Stimulated activated CD8-positive, alpha-beta memory T cell treated with anti-CD3 and anti-CD28 coated beads, Interleukin-12 subunit alpha, Interleukin-12 subunit beta, amount 100 ng/mL, for 24 hours (primary cell): ENCODE results near the gene C12orf75.
"Not testable (repeated sequence)": the region's sequence is repeated elsewhere in the genome, so short reads cannot be mapped to it uniquely, and the experiment has no call there.

ENCODE experiments used
- DNase-seq: peaks from one replicate; pipeline ENCODE4 v3.0.0-alpha.2; 2020; ENCODE audit errors: extremely low read depth

Gene C12orf75

DNA sequence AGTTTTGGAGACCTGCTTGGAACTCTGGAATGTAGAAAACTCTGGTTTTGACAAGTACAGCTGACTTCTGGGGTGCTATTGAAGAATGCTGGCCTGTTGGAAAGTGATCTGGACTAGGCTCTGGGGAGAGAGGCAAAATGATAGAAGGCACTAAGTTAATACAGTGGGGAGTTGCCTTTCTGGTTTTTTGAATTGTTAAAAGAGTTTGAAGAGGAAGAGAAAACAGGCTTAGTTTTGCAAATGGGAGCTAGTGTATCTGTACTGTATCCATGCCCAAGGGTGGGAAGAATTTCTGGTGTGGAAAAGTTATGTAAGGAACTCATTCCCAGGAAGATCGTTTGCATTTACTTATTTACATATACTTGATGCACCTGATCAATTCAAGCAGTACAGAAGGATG is 43.8 kb downstream of the C12orf75 start:
- DNase-seq, result no peak

DNA sequence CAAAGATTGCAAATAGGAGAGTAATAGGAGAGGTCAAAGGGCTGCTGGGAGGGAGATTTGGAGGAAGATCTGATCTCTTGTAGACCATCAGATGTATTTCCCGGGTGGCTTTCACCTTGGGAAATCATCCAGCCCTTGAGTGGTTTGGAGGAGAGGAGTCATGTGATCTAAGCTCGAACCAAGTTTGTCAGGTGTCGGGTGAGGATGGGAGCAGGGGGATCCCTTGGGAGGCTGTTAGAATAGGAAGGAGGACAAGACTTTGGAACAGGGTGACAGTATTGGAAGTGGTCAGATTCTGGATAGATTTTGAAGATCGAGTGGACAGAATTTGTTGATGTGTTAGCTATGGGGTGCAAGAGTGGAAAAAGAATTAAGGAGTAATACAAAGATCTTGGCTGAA is 46.6 kb downstream of the C12orf75 start:
- no peak for DNase-seq

DNA sequence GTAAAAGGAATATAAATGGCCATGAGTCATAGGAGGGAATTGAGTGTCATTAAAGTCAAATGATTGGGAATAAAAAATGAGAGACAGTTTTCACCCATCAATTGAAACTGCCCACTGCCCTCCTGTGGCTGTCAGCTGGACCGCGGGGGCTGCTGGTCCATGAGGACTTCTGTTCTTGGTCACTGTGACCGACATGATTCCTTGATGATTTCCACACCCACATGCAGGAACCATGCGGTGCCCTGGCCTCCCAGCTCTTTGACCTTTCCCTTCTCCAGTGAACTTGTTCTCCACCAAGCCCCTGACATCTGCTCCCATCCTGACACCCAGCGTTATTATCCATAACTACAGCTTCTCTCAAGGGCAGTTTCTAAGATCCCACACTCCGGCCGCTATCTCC is 48.4 kb downstream of the C12orf75 start:
- no peak for DNase-seq

GRCh38 chr12:105382771-105383622 is 52.5 kb downstream of the C12orf75 start:
- no peak for DNase-seq

DNA sequence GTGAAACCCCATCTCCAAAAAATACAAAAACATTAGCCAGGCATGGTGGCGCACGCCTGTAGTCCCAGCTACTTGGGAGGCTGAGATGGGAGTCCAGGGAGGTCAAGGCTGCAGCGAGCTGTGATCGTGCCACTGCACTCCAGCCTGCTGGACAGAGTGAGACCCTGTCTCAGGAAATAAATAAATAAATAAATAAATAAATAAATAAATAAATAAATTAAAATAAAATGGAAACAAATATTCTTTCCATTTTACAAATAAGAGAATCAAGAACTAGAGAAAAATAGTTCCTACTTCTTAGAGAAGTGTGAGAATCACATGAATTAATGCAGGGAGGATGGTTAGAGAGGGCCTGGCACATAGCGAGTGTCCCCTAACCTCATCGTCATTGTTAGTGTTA is 53.7 kb downstream of the C12orf75 start:
- no peak for DNase-seq

GRCh38 chr12:105384916-105385535 is 54.5 kb downstream of the C12orf75 start:
- DNase-seq, result no peak

DNA sequence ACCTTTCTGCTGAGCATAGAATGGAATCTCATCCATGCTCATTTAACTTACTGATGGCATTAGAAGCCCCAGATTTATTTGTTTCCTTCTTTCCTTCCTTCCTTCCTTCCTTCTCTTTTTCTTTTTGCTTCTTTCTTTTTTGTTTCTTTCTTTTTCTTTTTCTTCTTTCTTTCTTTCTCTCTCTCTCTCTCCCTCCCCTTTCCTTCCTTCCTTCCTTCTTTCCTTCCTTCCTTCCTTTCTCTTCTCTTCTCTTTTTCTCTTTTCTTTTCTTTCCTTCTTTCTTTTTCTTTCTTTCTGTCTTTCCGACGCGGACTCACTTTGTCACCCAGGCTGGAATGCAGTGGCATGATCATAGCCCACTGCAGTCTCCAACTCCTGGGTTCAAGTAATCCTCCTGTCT is 55.9 kb downstream of the C12orf75 start:
- DNase-seq, result no peak

DNA sequence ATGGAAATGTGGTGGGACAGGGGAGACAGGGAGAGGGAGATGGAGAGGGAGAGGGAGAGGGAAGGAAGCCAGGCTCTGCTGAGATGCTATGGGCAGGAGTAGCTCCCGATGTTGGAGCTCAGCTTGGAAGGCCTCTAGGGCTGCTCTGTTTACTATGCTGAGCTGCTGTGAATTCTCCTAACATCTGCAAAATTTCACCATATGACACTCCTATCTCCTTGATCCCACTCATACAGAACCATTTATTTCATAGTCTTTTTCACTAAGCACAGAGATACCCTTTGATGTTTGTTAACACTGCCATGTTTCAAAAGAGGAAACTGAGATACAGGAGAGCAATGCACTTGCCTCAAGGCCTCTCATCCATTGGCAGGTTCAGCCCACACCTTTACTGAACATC is 60.7 kb downstream of the C12orf75 start:
- DNase-seq, result no peak

DNA sequence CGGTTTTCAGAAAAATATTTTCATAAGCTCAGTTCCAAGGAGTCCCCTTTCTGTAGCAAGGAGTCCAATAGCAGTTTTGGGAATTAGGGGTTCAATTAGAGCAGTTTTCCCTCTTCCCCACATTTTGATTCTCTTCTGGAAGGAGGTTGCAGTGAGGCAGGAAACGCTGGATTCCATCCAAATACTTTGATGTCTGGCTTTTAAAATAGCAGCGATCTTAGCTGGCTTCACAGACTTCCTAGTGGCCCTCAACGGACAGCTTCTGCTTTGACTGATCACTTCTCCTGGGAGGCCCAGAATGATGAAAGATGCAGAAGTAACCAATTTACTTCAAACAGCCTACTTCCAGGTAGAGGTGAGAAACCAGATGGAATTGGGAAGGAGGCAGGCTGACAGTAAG is 63.1 kb downstream of the C12orf75 start:
- no peak for DNase-seq

GRCh38 chr12:105396024-105396423 is 65.5 kb downstream of the C12orf75 start:
- DNase-seq, result no peak

- no peak for DNase-seq
These were observed 66.5 kb downstream of the C12orf75 start for GRCh38 chr12:105396983-105397382.

- no peak for DNase-seq
These were observed 68.4 kb downstream of the C12orf75 start for GRCh38 chr12:105398930-105399329.

- no peak for DNase-seq
These were observed 69.1 kb downstream of the C12orf75 start for GRCh38 chr12:105399428-105400081.

DNA sequence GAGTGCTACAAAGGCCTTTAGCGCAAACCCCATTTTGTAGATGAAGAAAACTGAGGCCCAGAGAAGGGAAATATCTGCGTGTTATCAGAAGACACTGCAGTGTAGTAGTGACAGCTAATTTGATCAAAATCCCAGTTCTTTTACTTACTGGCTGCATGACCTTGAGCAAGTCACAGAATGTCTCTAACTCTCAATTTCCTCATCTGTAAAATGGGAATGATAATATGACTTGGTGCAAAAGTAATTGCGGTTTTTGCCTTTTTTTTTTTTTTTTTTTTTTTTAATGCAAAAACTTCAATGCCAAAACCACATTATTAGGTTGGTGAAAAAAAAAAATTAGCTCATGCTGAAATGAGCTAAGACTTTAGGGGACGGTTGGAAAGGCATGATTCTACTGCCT is 69.7 kb downstream of the C12orf75 start:
- DNase-seq, result no peak

- no peak for DNase-seq
These were observed 70.7 kb downstream of the C12orf75 start for GRCh38 chr12:105401198-105401597.

- no peak for DNase-seq
These were observed 71.9 kb downstream of the C12orf75 start for GRCh38 chr12:105402366-105402765.

DNA sequence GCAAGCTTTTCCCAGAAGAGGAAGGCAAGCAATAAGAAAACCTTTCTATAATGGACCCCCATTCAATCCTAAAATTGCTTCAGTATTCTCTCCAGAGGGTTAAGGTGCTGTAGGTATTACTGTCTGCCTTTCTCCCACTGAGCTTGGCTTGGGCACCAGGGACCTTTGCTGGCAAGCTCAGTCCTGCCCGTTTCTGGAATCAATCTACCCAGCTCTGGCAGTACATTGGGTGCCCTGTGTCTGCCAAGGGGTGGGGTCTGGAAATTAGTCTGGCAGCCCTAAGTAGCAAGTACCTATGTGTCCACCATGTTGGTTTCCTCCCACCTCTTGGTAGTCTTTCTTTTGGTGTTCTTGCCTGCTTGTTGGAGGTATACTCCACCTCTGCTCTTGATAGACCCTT is 72.6 kb downstream of the C12orf75 start:
- no peak for DNase-seq

DNA sequence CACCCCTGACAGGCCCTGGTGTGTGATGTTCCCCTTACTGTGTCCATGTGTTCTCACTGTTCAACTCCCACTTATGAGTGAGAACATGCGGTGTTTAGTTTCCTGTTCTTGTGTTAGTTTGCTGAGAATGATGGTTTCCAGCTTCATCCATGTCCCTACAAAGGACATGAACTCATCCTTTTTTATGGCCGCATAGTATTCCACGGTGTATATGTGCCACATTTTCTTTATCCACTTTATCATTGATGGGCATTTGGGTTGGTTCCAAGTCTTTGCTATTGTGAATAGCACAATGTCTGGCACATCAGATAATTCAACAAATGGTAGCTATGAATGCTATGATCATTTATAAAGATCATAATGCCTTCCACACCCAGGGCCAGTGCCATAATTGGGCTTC is 73.6 kb downstream of the C12orf75 start:
- not testable (repeated sequence) for DNase-seq

- no peak for DNase-seq
These were observed 76.0 kb downstream of the C12orf75 start for GRCh38 chr12:105406497-105406896.

GRCh38 chr12:105409279-105409678 is 78.8 kb downstream of the C12orf75 start:
- no peak for DNase-seq

DNA sequence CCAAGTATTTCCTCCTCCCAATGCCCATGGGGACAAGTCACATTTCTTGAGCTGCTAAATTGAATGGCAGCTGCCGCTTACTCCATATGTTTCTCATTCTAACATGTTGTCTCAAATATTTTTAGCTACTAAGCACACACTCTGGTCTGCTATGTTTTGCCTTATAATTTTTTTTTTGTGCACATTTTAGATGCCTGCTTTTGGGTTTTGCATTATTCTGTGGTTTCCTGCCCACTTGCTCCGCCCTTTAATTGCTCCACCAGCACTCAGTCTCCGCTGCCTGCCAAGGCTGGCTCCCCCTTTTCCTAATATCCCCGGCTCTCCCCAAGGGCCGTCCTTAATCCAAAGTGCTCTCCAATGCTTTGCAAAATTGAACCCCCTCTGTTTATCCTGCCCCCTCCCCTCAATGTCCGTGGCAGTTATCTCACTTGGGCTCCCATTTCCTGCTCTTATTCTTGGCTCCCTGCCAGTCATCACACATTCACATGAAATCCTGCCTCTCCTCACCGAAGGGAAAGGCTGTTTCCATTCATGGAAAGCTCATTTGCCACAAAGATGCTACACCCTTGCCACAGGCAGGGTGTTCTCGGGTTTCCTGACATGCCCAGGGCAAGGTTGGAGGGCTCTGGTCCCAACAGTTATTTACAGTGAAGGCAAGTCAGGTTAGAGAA is 79.4 kb downstream of the C12orf75 start:
- no peak for DNase-seq

DNA sequence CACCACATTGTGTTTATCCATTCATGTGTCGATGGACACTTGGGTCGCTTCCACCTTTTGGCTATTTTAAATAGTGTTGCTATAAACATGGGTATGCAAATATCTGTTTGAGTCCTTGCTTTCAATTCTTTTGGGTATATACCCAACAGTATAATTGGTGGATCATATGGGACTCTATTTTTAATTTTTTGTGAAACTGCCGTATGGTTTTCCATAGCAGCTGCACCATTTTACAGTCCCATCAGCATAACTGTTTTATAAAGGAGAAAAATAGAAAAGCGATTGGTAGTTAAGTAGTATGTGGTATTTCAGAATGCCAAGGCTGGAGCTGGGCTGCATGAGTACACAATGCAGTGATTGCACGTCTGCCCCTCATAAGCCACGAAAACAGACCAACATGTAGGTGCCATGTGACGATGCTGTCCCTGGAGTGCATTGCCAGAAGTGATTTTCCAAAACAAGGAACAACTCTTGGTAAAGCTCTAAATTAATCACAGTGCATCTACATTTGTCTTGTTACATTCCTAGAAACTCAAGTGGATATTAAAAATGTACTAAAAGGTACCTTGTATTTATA is 83.5 kb downstream of the C12orf75 start:
- DNase-seq, result no peak
